T-helper 9 cell (primary cell): ENCODE data around the gene ZIK1.

ENCODE experiments used
- DNase-seq: peaks from one replicate; pipeline ENCODE4 v3.0.0-alpha.2; 2020

The ZIK1 gene

GRCh38 chr19:57613941-57614743 is 30.2 kb downstream of the ZIK1 start, which contains the start of gene ZNF134:
Gene ZNF134, plus strand, starts transcription at chr19:57614242. Its CDS starts 5,227 bp downstream, at chr19:57619469.
- peak; percentile 79 for DNase-seq

GRCh38 chr19:57615346-57615745 is 31.4 kb downstream of the ZIK1 start:
- DNase-seq: no peak

- DNase-seq: no peak
Observed at GRCh38 chr19:57620673-57621348, 36.9 kb downstream of the ZIK1 start.

GRCh38 chr19:57623091-57623490 is 39.1 kb downstream of the ZIK1 start:
- DNase-seq: no peak

- peak; percentile 73 for DNase-seq
Observed at GRCh38 chr19:57632987-57633831, 49.3 kb downstream of the ZIK1 start, which contains the start of gene ZNF211. Gene ZNF211, plus strand, starts transcription at chr19:57633168. Its CDS starts 179 bp downstream, at chr19:57633347.

- no peak for DNase-seq
Observed at GRCh38 chr19:57633832-57634131, 49.8 kb downstream of the ZIK1 start.

GRCh38 chr19:57637379-57637778 is 53.4 kb downstream of the ZIK1 start:
- DNase-seq: no peak

- no peak for DNase-seq
Observed at GRCh38 chr19:57641715-57642234, 57.8 kb downstream of the ZIK1 start.

- no peak for DNase-seq
Observed at GRCh38 chr19:57642396-57643046, 58.6 kb downstream of the ZIK1 start.
